Prostate gland (tissue), 2 donors: ENCODE data around the gene CCS.

Source experiments
- POLR2A ChIP-seq: fragments of 450-650 bp; IDR thresholded peaks from one replicate; pipeline ENCODE4 v1.6.1; 2016; ENCODE audit warnings: antibody characterized with exemption, mild to moderate bottlenecking
- TF ChIP-seq, protein P1 (sequence below), 4 experiments: fragments of 200-600 bp in 2 of 4; fragments of 450-650 bp in 2 of 4; sonication (generic) in 2 of 4; IDR thresholded peaks; 1 replicate in 3 of 4; 2 replicates in 1 of 4; pipeline ENCODE4 v1.5.1; 2016 to 2019; ENCODE audit warnings: antibody characterized with exemption in 4 of 4, mild to moderate bottlenecking in 2 of 4, moderate library complexity in 2 of 4

DNA sequence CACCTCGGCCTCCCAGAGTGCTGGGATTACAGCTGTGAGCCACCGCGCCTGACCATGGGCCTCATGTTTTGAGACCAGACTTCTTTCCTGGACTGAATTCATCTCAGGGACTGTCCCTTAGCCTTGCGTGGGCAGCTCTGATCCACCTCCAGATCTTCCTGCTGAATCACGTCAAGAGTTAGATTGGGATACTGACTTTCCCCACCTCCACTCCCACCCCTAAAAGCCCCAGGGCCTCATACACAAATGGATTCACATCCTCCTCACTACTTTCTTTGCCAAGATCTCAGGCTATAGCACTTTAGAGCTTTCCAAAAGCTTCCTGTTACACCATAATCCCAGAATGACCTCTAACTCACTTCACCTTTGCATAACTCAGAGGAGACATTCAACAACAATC is 12.2 kb upstream of the CCS start:
- TF ChIP-seq, protein P1, sequence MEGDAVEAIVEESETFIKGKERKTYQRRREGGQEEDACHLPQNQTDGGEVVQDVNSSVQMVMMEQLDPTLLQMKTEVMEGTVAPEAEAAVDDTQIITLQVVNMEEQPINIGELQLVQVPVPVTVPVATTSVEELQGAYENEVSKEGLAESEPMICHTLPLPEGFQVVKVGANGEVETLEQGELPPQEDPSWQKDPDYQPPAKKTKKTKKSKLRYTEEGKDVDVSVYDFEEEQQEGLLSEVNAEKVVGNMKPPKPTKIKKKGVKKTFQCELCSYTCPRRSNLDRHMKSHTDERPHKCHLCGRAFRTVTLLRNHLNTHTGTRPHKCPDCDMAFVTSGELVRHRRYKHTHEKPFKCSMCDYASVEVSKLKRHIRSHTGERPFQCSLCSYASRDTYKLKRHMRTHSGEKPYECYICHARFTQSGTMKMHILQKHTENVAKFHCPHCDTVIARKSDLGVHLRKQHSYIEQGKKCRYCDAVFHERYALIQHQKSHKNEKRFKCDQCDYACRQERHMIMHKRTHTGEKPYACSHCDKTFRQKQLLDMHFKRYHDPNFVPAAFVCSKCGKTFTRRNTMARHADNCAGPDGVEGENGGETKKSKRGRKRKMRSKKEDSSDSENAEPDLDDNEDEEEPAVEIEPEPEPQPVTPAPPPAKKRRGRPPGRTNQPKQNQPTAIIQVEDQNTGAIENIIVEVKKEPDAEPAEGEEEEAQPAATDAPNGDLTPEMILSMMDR (IDR thresholded peaks at IDR 0.05) = no peak
- TF ChIP-seq POLR2A = no peak
